ENCODE results near the gene SEC11A.
"Not testable (repeated sequence)": the region's sequence is repeated elsewhere in the genome, so short reads cannot be mapped to it uniquely, and the experiment has no call there.

SEC11A gene

GRCh38 chr15:84669726-84670125 is 46.2 kb downstream of the SEC11A start:
- DNase-seq, result no peak

- DNase-seq, result no peak
Observed at GRCh38 chr15:84668221-84668982, 47.5 kb downstream of the SEC11A start.

- DNase-seq, result no peak
Observed at GRCh38 chr15:84666373-84666772, 49.6 kb downstream of the SEC11A start.

- DNase-seq, result no peak
Observed at GRCh38 chr15:84661001-84661400, 54.9 kb downstream of the SEC11A start.

- DNase-seq, result no peak
Observed at GRCh38 chr15:84659904-84660781, 55.8 kb downstream of the SEC11A start.

- DNase-seq, result peak; percentile 8
Observed at GRCh38 chr15:84658788-84659411, 57.0 kb downstream of the SEC11A start.

GRCh38 chr15:84658080-84658787 is 57.7 kb downstream of the SEC11A start, which contains the start of gene NMB:
Gene NMB, minus strand, starts transcription at chr15:84658199. Its CDS starts 47 bp downstream, at chr15:84658152.
- peak; percentile 89 for DNase-seq

GRCh38 chr15:84657748-84658079 is 58.2 kb downstream of the SEC11A start:
- DNase-seq, result no peak

- no peak for DNase-seq
Observed at GRCh38 chr15:84656972-84657371, 59.0 kb downstream of the SEC11A start.

GRCh38 chr15:84654689-84655453 is 61.1 kb downstream of the SEC11A start:
- DNase-seq, result peak; percentile 81

GRCh38 chr15:84653910-84654688 is 61.8 kb downstream of the SEC11A start, which contains the start of gene WDR73:
Gene WDR73, minus strand, starts transcription at chr15:84654283. Its CDS starts 9 bp downstream, at chr15:84654274.
- peak; percentile 96 for DNase-seq

GRCh38 chr15:84653584-84653909 is 62.4 kb downstream of the SEC11A start:
- DNase-seq, result no peak

GRCh38 chr15:84649706-84650105 is 66.2 kb downstream of the SEC11A start:
- no peak for DNase-seq

GRCh38 chr15:84648539-84648938 is 67.4 kb downstream of the SEC11A start:
- DNase-seq, result no peak

GRCh38 chr15:84647726-84648125 is 68.2 kb downstream of the SEC11A start:
- DNase-seq, result no peak

GRCh38 chr15:84645997-84646396 is 69.9 kb downstream of the SEC11A start:
- DNase-seq, result no peak

GRCh38 chr15:84645496-84645895 is 70.4 kb downstream of the SEC11A start:
- no peak for DNase-seq

GRCh38 chr15:84643838-84644237 is 72.1 kb downstream of the SEC11A start:
- no peak for DNase-seq

- not testable (repeated sequence) for DNase-seq
Observed at GRCh38 chr15:84642640-84643039, 73.3 kb downstream of the SEC11A start.

GRCh38 chr15:84641871-84642270 is 74.1 kb downstream of the SEC11A start:
- DNase-seq, result not testable (repeated sequence)

GRCh38 chr15:84638103-84638502 is 77.8 kb downstream of the SEC11A start:
- DNase-seq, result no peak
